H9 (cell line): ENCODE measurements around the gene VIPR2. TPM values are rescaled to one million over a fixed set of nuclear protein-coding genes. Genes with fewer than 3 reads are reported as not detected.

Experiments
- DNase-seq: peaks from one replicate; pipeline ENCODE4 v3.0.0-alpha.2; 2017
- H2AFZ ChIP-seq: one replicate; pipeline ENCODE4 v1.6.1; 2013; ENCODE audit warnings: mild to moderate bottlenecking, low read length, control low read depth, moderate library complexity
- H2AK5ac ChIP-seq: 2 replicates; pipeline ENCODE4 v1.6.1; 2013; ENCODE audit warnings: low read length, control low read depth, mixed read lengths; ENCODE audit not compliant: insufficient read length
- H2BK120ac ChIP-seq: one replicate; pipeline ENCODE4 v1.6.1; 2013; ENCODE audit warnings: low read depth, mild to moderate bottlenecking, low read length, control low read depth, inconsistent platforms; ENCODE audit not compliant: poor library complexity, severe bottlenecking
- H2BK12ac ChIP-seq: 2 replicates; pipeline ENCODE4 v1.6.1; 2013; ENCODE audit warnings: low read length, control low read depth, mixed read lengths, low read depth; ENCODE audit not compliant: insufficient read length
- H2BK15ac ChIP-seq: 2 replicates; pipeline ENCODE4 v1.6.1; 2013; ENCODE audit warnings: low read depth, low read length, control low read depth
- H2BK20ac ChIP-seq: one replicate; pipeline ENCODE4 v1.6.1; 2013; ENCODE audit warnings: low read depth, mild to moderate bottlenecking, low read length, control low read depth, inconsistent platforms; ENCODE audit not compliant: poor library complexity, severe bottlenecking
- H2BK5ac ChIP-seq: 2 replicates; pipeline ENCODE4 v1.6.1; 2013; ENCODE audit warnings: low read length, control low read depth, mixed read lengths; ENCODE audit not compliant: insufficient read length
- H3K14ac ChIP-seq: 2 replicates; pipeline ENCODE4 v1.6.1; 2013; ENCODE audit warnings: low read length, control low read depth; ENCODE audit not compliant: insufficient read depth
- H3K18ac ChIP-seq: 2 replicates; pipeline ENCODE4 v1.6.1; 2013; ENCODE audit warnings: low read depth, mild to moderate bottlenecking, mixed read lengths, low read length, control low read depth; ENCODE audit not compliant: insufficient read length
- H3K23ac ChIP-seq: 2 replicates; pipeline ENCODE4 v1.6.1; 2013; ENCODE audit warnings: low read length, control low read depth, mixed read lengths, low read depth; ENCODE audit not compliant: insufficient read length
- H3K23me2 ChIP-seq: 2 replicates; pipeline ENCODE4 v1.6.1; 2013; ENCODE audit warnings: low read depth, mild to moderate bottlenecking, mixed read lengths, low read length, control low read depth; ENCODE audit not compliant: insufficient read length, poor library complexity, severe bottlenecking
- H3K27ac ChIP-seq: 2 replicates; pipeline ENCODE4 v1.5.1; 2013; ENCODE audit warnings: low read length, control low read depth, mixed read lengths, low read depth; ENCODE audit not compliant: insufficient read length
- H3K27me3 ChIP-seq: 2 replicates; pipeline ENCODE4 v1.6.1; 2013; ENCODE audit warnings: low read length, control low read depth, inconsistent platforms; ENCODE audit not compliant: insufficient read depth
- H3K4ac ChIP-seq: 2 replicates; pipeline ENCODE4 v1.6.1; 2013; ENCODE audit warnings: low read depth, mild to moderate bottlenecking, control low read depth, inconsistent platforms, low read length, moderate library complexity
- H3K4me1 ChIP-seq: 2 replicates; pipeline ENCODE4 v1.6.1; 2013; ENCODE audit warnings: low read length, control low read depth, inconsistent platforms; ENCODE audit not compliant: insufficient read depth
- H3K4me2 ChIP-seq: 2 replicates; pipeline ENCODE4 v1.6.1; 2013; ENCODE audit warnings: low read length, control low read depth, mixed read lengths; ENCODE audit not compliant: insufficient read length, insufficient read depth
- H3K56ac ChIP-seq: 2 replicates; pipeline ENCODE4 v1.6.1; 2013; ENCODE audit warnings: low read depth, mild to moderate bottlenecking, mixed read lengths, low read length, control low read depth; ENCODE audit not compliant: insufficient read length
- H3K79me1 ChIP-seq: 2 replicates; pipeline ENCODE4 v1.6.1; 2013; ENCODE audit warnings: low read depth, mild to moderate bottlenecking, moderate library complexity, low read length, control low read depth, inconsistent platforms; ENCODE audit not compliant: insufficient read depth, poor library complexity, severe bottlenecking
- H3K79me2 ChIP-seq: 2 replicates; pipeline ENCODE4 v1.6.1; 2013; ENCODE audit warnings: low read length, control low read depth, inconsistent platforms; ENCODE audit not compliant: insufficient read depth
- H3K9ac ChIP-seq: 2 replicates; pipeline ENCODE4 v1.6.1; 2013; ENCODE audit warnings: low read length, control low read depth, mixed read lengths; ENCODE audit not compliant: insufficient read length; ENCODE audit errors: extremely low read depth
- H3K9me3 ChIP-seq: one replicate; pipeline ENCODE4 v1.6.1; 2013; ENCODE audit warnings: low read depth, low read length, inconsistent platforms; ENCODE audit not compliant: control insufficient read depth
- H3T11ph ChIP-seq: one replicate; pipeline ENCODE4 v1.6.1; 2013; ENCODE audit warnings: mild to moderate bottlenecking, low read length, control low read depth, inconsistent platforms
- H4K20me1 ChIP-seq: one replicate; pipeline ENCODE4 v1.6.1; 2013; ENCODE audit not compliant: control insufficient read depth, insufficient read length, insufficient read depth
- H4K5ac ChIP-seq: 2 replicates; pipeline ENCODE4 v1.6.1; 2013; ENCODE audit warnings: low read depth, mild to moderate bottlenecking, mixed read lengths, low read length, control low read depth; ENCODE audit not compliant: insufficient read length
- H4K8ac ChIP-seq: replicated peaks from 2 replicates; pipeline ENCODE4 v1.6.1; 2013; ENCODE audit warnings: low read length, control low read depth, mixed read lengths, low read depth; ENCODE audit not compliant: insufficient read length
- H4K91ac ChIP-seq: 2 replicates; pipeline ENCODE4 v1.6.1; 2013; ENCODE audit warnings: low read depth, mild to moderate bottlenecking, moderate library complexity, mixed read lengths, low read length, control low read depth; ENCODE audit not compliant: insufficient read length
- H3K27ac Mint-ChIP-seq, 3 experiments: 2 replicates in 2 of 3; 3 replicates in 1 of 3; pipeline ENCODE4 v1.8.0; 2020 to 2021; ENCODE audit warnings: mixed read lengths in 3 of 3, mild to moderate bottlenecking in 1 of 3, moderate library complexity in 1 of 3
- H3K27me3 Mint-ChIP-seq: 2 replicates; pipeline ENCODE4 v1.8.0; 2021; ENCODE audit warnings: low read depth, mild to moderate bottlenecking, moderate library complexity, mixed read lengths
- H3K36me3 Mint-ChIP-seq, 3 experiments: 2 replicates in 2 of 3; 3 replicates in 1 of 3; pipeline ENCODE4 v1.8.0; 2020 to 2021; ENCODE audit warnings: low read depth in 3 of 3, mixed read lengths in 3 of 3; ENCODE audit not compliant: insufficient read depth in 1 of 3
- H3K4me1 Mint-ChIP-seq, 2 experiments: 2 replicates each; pipeline ENCODE4 v1.8.0; 2020; ENCODE audit warnings: mixed read lengths in 2 of 2
- H3K4me3 Mint-ChIP-seq, 2 experiments: 2 replicates in 1 of 2; 3 replicates in 1 of 2; pipeline ENCODE4 v1.8.0; 2020 to 2021; ENCODE audit warnings: mild to moderate bottlenecking in 2 of 2, mixed read lengths in 2 of 2, moderate library complexity in 1 of 2
- H3K9me3 Mint-ChIP-seq, 2 experiments: 2 replicates in 1 of 2; 3 replicates in 1 of 2; pipeline ENCODE4 v1.8.0; 2020; ENCODE audit warnings: mild to moderate bottlenecking in 2 of 2, mixed read lengths in 2 of 2, moderate library complexity in 1 of 2
- WGBS: extraction: QIAGEN DNeasy Blood & Tissue Kit; methylation state at CpG from one replicate; pipeline ENCODE4 v1.1.7; 2013; ENCODE audit warnings: missing lambda C conversion rate, low lambda C conversion rate, mixed read lengths; ENCODE audit not compliant: insufficient read length; ENCODE audit errors: extremely low coverage; 5-methylcytosine and 5-hydroxymethylcytosine counted together
- total RNA-seq: library from RNA; stranded (reverse); gene quantifications from 2 replicates; pipeline ENCODE4 v1.2.1, GENCODE V29; 2021
- TF ChIP-seq, protein P1 (sequence below): fragments of 200-600 bp; sonication (generic); conservative IDR thresholded peaks from 3 replicates; pipeline ENCODE4 v1.8.0; 2021; ENCODE audit warnings: antibody characterized with exemption, mild to moderate bottlenecking

The VIPR2 gene
- total RNA-seq, 1 experiment from 2014 or later = 1.6 TPM

DNA sequence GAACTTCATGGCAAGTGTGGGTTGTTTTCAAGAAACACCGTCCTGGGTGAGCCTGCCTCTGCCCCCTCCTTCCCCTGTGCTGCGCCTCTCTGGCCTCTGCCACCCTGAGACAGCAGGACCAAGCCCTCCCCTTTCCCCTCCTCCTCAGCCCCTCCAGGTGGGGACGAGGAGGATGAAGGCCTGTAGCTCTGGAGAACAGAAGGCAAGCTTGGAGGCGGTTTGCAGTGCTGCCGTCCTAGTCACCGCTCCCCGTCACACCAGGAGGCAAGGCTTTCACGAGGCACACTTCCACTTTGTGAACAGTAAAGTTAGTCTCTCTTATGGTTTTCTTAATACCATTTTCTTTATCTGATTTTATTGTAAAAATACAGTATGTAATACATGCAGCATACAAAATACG, 8.8 kb upstream of the VIPR2 start:
- H3K9me3 Mint-ChIP-seq = peaks cover 0 to 19% of the 10 kb centered on the region in 2 experiments; a peak in 1 of 5 replicates
- Histone ChIP-seq H3K9me3 (no peaks in the 10 kb centered on the region), H3K4me1 (no peaks in the 10 kb centered on the region)

More for the DNA sequence above, 8.8 kb upstream of the VIPR2 start:
- Histone ChIP-seq H3K4me2 (no peak overlapping the region), H3K9ac (no peak overlapping the region), H2BK20ac (no peak overlapping the region), H4K20me1 (no peaks in the 10 kb centered on the region), H3K56ac (no peak overlapping the region), H2BK15ac (no peak overlapping the region), H3K27ac (no peak overlapping the region), H2BK120ac (no peak overlapping the region), H2BK5ac (no peak overlapping the region), H4K8ac (no peak overlapping the region), H3K27me3 (no peaks in the 10 kb centered on the region), H3K23me2 (no peaks in the 10 kb centered on the region), H3K14ac (no peak overlapping the region), H2BK12ac (no peak overlapping the region), H3K79me2 (no peaks in the 10 kb centered on the region), H2AK5ac (no peak overlapping the region), H4K5ac (no peak overlapping the region), H3K4ac (no peak overlapping the region), H3T11ph (no peak overlapping the region), H3K79me1 (no peaks in the 10 kb centered on the region), H2AFZ (no peak overlapping the region), H3K18ac (no peak overlapping the region), H4K91ac (no peak overlapping the region), H3K23ac (no peak overlapping the region)
- no CpG with 5 or more reads among the region's 9 CpGs for WGBS
- peaks cover 7% of the 10 kb centered on the region for H3K27me3 Mint-ChIP-seq
- TF ChIP-seq, protein P1, sequence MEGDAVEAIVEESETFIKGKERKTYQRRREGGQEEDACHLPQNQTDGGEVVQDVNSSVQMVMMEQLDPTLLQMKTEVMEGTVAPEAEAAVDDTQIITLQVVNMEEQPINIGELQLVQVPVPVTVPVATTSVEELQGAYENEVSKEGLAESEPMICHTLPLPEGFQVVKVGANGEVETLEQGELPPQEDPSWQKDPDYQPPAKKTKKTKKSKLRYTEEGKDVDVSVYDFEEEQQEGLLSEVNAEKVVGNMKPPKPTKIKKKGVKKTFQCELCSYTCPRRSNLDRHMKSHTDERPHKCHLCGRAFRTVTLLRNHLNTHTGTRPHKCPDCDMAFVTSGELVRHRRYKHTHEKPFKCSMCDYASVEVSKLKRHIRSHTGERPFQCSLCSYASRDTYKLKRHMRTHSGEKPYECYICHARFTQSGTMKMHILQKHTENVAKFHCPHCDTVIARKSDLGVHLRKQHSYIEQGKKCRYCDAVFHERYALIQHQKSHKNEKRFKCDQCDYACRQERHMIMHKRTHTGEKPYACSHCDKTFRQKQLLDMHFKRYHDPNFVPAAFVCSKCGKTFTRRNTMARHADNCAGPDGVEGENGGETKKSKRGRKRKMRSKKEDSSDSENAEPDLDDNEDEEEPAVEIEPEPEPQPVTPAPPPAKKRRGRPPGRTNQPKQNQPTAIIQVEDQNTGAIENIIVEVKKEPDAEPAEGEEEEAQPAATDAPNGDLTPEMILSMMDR = no peak
- no peak overlapping the region for H3K4me3 Mint-ChIP-seq
- H3K27ac Mint-ChIP-seq = no peak overlapping the region
- H3K36me3 Mint-ChIP-seq = no peaks in the 10 kb centered on the region
- no peak for DNase-seq
- H3K4me1 Mint-ChIP-seq = peaks cover 0 to 7% of the 10 kb centered on the region in 2 experiments; a peak in 1 of 4 replicates
